GM12874 (cell line): ENCODE measurements around the gene CPEB4.

Experiments
- TF ChIP-seq, protein P1 (sequence below): IDR thresholded peaks from 2 replicates; pipeline ENCODE4 v1.5.1; 2011; ENCODE audit warnings: low read depth, mild to moderate bottlenecking, control low read depth, low read length, moderate library complexity; ENCODE audit not compliant: insufficient read depth

Gene CPEB4

DNA sequence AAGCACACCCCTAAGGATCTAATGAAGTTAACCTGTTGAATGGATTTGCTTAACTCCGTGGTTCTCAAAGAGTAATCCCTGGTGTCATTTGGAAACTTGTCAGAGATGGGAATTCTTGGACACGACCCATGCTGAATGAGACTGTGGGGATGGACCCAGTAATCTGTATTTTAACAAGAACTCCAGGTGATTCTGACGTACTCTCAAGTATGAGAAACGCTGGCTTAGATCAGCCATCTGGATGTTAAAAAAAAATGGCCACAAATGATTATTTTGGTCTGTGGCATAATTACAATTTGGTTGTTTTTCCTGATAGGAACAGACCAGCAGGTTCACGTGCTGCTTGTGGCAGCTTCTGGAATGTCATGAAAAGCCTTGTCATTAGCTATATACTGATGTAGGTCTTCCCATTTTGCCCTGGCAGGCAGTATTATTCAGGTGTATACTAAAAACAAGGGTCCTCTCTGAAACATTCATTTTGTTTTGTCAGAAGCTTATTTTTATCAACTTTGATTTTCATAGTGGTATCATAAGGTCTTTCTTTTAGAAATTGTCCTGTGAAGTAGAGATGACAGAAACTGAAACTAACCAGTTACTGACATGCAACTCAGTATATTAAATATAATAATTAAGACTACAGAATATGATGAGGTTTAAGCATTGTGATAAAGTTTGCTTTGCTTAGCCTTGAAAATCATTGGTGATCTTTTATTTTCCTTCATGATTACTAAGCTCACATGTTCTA is 15.4 kb downstream of the CPEB4 start:
- TF ChIP-seq, protein P1, sequence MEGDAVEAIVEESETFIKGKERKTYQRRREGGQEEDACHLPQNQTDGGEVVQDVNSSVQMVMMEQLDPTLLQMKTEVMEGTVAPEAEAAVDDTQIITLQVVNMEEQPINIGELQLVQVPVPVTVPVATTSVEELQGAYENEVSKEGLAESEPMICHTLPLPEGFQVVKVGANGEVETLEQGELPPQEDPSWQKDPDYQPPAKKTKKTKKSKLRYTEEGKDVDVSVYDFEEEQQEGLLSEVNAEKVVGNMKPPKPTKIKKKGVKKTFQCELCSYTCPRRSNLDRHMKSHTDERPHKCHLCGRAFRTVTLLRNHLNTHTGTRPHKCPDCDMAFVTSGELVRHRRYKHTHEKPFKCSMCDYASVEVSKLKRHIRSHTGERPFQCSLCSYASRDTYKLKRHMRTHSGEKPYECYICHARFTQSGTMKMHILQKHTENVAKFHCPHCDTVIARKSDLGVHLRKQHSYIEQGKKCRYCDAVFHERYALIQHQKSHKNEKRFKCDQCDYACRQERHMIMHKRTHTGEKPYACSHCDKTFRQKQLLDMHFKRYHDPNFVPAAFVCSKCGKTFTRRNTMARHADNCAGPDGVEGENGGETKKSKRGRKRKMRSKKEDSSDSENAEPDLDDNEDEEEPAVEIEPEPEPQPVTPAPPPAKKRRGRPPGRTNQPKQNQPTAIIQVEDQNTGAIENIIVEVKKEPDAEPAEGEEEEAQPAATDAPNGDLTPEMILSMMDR, result no peak

DNA sequence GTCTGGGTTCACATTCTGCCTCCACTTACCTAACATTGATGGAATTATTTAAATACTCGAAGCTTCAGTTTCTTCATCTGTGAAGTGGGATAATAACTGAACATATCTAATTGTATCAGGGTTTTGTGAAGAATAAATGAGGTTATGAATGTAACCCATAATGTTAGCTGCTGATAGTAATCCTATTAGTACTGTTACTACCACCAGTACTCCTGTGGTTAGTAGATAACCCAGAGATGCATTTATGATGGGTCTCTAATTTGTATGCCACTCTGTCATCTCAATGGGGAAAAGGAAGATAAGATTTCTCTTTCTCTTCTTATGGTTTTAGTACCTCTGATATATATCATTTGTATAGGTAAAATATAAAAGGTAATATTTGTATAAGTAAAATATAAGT is 16.0 kb downstream of the CPEB4 start:
- TF ChIP-seq, protein P1, result no peak

DNA sequence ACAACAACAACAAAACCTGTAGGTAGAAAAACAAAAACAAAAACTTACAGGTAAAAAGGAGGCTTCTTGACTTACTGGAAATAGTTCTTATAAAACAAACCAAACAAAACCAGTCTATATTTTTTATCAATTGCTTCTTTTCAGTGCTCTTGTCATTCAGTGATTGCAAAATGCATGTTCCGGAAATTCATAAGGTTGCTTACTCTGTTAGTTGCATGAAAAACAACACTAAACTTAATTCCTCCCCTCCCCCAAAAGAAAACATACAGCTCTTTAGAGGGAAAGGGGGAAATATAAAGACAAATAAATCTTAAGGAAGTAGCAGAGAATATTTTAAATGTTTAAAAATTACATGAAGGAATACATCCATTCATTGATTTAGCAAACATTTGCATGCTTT is 19.1 kb downstream of the CPEB4 start:
- TF ChIP-seq, protein P1, result no peak

DNA sequence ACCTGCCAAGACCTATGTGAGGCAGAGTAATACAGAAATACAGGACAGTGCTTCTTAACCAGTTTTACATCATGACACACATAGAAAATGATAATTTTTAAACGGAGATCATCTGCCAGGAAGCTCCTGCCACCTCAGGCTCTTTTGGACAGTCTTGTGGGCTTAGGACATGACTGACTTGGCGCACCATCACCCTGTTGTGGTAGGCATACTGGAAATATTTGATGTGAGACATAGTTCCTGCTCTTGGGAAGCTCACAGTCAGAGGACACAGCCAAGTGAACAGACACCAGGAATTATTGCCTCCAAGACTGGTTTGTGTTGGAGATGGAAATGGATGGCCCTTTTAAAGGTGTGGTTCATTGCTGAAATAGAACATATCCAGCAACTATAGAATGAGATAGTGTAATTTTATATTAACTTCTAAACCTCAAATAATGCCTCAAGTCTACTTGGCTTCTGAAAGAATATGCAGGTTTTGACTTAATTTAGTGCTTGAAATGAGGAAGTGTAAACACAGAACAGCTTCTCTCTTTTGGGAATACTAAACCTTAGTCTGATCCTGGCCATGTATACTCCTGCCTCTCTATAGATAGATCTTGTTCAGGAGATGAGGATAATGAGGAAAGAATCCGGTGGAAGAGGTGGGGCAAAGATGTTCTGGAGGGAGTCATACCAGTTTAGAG is 19.7 kb downstream of the CPEB4 start:
- TF ChIP-seq, protein P1, result no peak

DNA sequence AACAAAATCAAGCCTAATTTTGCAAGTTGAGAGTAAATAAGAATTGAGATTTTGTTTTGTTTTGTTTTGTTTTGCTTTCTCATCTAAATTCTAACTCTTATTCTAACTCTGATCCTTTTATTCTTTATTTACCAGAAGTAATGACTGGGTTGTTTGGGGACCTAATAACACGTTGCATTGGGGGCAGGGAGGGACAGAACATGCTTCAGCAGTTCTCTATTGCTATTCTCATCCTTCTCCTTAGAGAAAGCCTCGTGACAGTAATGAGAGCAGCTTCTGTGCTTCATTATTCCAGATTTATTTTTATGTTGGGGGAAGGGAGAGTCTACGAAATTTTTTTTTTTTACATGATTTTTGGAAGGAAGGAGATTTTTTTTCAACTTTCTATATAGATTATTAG is 21.1 kb downstream of the CPEB4 start:
- TF ChIP-seq, protein P1, result no peak

DNA sequence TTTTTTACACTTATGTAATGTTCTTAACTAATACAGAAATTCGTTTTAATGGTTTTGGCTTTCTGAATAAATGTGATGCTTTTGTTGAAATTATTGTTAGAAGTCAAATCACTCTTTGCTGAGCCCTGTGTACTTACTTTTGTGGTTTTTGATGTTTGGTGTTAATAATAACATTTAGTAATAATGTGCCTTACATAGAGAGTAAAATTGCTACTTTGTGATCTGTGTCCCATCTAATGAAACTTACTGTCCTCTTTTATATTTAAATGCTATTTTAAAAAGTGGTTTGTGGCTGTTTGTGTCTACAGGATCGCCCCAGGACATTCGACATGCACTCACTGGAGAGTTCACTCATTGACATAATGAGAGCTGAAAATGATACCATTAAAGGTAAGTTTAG is 22.1 kb downstream of the CPEB4 start:
- TF ChIP-seq, protein P1, result no peak

DNA sequence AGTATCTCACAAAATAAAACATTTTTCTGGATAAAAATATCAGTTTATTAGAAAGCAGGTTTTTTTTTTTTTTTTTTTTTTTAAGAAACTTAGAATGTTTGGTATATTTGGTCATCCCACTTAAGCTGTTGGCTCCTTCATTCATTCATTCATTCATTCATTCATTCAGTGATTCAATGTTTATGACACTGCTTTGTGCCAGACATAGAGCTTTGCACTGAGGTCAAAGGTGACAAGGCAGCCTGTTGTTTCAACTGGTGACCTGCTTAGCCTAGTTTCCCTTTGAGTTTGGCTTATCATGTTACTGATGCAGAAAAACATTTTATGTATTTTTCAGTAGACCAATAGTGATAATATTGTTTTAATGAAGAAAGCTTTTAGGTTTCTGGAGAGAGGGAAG is 23.5 kb downstream of the CPEB4 start:
- TF ChIP-seq, protein P1, result no peak
